Measurements from ENCODE around the gene E2F8.
A peak's percentile ranks its signal among the peaks of the same experiment; 100 is the strongest.

The E2F8 gene

DNA sequence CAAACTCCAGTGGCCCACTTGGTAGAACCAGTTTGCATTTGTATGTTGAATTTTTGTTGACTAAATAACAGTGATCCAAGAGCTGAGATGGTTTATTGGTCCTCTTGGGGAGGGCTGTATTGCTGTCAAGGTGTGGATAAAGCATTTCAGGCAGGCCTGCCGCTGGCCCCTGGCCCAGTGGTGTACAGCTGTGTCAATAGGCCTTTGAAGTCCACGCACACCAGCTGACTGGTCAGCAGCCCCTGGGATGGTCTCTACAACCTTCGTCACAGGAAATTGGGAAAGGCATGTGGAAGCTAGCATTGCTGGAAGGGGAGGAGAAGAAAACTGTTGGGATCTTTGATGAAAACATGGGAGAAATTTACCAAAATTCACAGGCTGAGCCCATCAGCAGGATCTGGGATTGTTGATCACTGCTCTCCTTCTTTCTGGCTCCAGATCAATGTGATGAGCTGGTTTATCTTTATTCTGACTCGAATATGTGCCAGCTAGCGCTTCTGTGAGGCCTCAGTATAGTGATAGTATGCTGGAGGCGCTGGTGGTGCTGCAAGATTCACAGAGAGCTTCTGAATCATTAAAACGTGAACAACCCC is 12.5 kb upstream of the E2F8 start:
- DNase-seq (ENCODE audit: extremely low spot score, insufficient read length, low read depth): no peak
- no peak for FAIRE-seq

GRCh38 chr11:19252394-19253152 is 11.8 kb upstream of the E2F8 start:
- DNase-seq (ENCODE audit: extremely low spot score, insufficient read length, low read depth) (no peak), FAIRE-seq (no peak)

DNA sequence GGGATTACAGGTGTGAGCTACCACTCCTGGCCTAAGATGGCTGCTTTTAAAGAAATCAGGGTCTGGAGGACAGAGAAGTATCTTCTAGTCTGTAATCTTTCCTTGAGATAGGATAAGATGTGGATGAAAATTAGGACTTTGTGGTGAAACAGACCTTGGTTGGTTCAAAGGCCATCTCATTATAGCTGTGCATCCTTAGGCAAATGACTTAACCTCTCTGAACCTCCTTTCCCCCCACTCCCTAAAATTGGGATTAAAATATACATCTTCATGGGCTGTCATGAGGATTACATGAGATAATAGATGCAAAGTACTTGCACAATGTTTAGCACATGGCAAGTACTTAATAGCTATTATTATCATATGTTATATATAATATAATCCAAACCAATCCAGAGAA is 10.8 kb upstream of the E2F8 start:
- FAIRE-seq (no peak), DNase-seq (ENCODE audit: extremely low spot score, insufficient read length, low read depth) (no peak)

DNA sequence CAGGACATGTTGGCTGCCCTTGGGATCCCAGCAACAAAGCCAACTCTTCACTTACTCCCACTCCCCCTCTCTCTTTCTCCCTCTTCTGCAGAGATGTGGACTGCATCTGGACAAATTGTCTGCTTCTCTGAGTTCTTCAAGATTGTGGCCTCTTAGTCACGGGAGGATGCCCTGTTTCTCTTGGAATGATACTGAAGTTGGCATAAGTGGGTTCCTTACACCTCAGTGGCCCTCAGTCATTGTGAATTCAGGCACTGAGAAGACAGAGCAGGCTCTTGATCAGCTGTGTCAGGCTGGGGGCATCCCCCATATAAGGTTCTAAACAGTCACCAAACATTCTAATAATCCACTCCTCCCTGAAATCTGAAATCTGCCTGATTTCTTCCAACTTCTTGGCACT is 6.1 kb upstream of the E2F8 start:
- no peak for FAIRE-seq
- DNase-seq (ENCODE audit: extremely low spot score, insufficient read length, low read depth): no peak

DNA sequence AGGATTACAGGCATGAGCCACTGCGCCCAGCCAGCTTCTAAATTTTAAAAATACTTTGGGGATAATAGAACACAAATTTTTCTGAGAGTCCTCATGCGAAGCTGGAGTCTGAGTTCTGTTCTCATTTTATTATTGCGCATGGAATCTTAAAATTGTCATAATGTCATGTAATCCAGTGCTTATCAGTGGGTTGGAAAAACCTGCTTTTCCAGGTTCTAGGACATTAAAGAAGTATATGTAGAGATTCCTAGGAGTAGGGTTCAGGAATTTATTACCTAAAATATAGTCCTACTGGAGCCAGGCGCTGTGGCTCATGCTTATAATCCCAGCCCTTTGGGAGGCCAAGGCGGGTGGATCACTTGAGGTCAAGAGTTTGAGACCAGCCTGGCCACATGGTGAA is 4.6 kb upstream of the E2F8 start:
- no peak for DNase-seq (ENCODE audit: extremely low spot score, insufficient read length, low read depth)
- no peak for FAIRE-seq

DNA sequence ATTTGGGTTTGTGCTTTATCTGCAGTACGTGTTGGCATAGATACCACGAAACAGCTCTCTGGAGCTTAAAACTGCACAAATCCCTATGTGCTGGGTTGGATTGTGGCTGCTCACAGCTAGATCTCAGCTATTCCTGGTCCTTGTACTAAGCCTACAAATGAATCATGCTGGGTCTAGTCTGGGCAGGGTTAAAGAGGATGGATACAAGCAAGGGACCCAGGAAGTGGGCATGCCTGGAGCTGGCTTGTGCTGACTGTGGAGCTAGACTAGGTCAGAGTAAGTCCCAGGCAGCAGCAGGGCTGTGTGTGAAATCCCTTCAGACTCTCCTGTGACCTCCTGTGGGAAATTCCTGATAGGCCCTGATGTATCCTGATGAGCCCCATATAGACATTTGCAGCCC is 3.9 kb upstream of the E2F8 start:
- no peak for FAIRE-seq
- no peak for DNase-seq (ENCODE audit: extremely low spot score, insufficient read length, low read depth)

GRCh38 chr11:19244084-19244483 is 3.3 kb upstream of the E2F8 start:
- no peak for FAIRE-seq
- DNase-seq (ENCODE audit: extremely low spot score, insufficient read length, low read depth): no peak

GRCh38 chr11:19243613-19244012 is 2.9 kb upstream of the E2F8 start:
- DNase-seq (ENCODE audit: extremely low spot score, insufficient read length, low read depth) (no peak), FAIRE-seq (no peak)

DNA sequence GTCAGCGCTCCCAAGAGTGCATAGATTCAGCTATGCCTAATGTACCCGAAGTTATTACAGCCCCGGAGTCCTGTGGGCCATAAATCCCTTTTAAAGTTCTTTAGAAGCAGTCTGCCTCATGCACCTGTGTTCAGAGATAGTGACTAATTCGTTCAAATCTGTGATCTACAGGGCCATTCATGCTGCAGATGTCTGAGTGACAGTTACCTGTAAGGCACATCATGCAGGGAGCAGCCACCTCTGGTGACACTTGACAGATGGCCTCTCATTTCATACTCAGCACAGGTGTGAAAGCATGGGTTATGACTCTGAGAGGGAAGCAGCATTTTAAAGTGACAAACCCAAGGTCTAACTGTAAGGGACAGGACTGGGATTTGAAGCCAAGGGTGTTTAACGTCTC is 2.4 kb upstream of the E2F8 start:
- FAIRE-seq (no peak), DNase-seq (ENCODE audit: extremely low spot score, insufficient read length, low read depth) (no peak)

GRCh38 chr11:19242179-19242932 is 1.6 kb upstream of the E2F8 start:
- DNase-seq (ENCODE audit: extremely low spot score, insufficient read length, low read depth): no peak
- no peak for FAIRE-seq

DNA sequence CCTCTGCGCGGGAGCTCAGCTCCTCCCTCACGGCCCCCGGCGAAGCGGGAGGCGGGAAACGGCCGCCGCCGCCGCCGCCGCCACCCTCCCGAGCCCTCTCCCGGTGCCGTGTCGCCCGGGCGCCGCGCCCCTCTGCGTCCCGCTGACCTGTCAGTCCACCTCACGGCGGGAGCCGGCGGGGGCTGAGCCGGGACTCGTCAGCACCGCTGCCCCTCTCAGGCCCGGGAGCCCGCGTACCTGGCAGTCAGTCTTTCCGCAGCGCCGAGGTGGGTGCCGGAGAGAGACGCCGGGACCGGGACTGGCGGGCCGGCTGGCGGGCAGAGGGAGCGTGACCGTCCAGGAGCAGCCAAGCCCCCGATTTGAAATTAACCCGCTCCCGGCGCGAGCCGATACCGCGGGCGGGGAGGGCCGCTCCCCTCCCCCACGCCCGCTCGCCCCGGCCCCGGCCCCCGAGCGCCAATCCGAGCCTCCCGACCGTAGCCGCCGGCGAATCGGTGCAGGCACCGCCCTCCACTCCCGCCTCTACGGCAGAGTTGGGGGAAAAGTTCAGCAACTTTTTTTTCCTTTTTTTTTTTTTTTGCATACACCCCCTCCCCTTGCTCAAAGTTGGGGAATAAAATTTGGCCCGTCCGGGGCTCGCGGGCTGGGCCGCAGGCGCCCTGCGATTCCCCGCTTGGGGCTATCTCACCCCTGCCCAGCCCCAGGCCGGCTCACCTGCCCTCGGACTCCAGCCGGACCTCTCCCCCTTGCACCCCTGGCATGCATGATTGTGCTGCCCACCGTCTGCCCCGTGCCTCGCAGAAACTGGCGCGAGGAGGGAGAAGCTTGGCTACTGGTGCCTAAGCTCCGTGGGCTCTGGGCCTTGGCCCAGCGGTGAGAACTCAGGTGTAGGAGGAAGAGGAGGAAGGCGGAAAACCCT is 774 bp upstream of the E2F8 start:
- FAIRE-seq (peak; percentile 39), DNase-seq (ENCODE audit: extremely low spot score, insufficient read length, low read depth) (peak; percentile 64)

- DNase-seq (ENCODE audit: extremely low spot score, insufficient read length, low read depth) (no peak), FAIRE-seq (no peak)
Observed at GRCh38 chr11:19239039-19239438, 1.7 kb downstream of the E2F8 start.

DNA sequence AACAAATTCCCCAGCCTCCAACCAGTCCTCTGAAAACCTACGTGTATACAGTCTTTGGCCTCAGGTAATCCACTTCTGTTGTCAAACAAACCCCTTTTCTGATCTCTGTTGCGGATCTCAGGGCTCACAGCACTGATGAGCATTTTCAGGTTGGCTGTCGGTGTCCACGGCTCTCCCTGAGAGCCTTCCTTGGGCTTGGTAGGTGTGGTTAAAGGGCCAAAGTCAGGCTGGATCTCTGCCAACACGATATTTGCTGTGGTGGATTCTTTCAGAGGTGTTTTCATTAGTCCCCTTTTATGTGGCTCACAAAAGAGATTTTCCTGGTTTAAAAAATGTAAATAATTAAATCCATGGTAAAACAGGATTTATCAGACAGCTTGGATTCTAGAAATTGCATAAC is 2.9 kb downstream of the E2F8 start:
- DNase-seq (ENCODE audit: extremely low spot score, insufficient read length, low read depth) (no peak), FAIRE-seq (no peak)

GRCh38 chr11:19237381-19237780 is 3.4 kb downstream of the E2F8 start:
- FAIRE-seq (no peak), DNase-seq (ENCODE audit: extremely low spot score, insufficient read length, low read depth) (no peak)

DNA sequence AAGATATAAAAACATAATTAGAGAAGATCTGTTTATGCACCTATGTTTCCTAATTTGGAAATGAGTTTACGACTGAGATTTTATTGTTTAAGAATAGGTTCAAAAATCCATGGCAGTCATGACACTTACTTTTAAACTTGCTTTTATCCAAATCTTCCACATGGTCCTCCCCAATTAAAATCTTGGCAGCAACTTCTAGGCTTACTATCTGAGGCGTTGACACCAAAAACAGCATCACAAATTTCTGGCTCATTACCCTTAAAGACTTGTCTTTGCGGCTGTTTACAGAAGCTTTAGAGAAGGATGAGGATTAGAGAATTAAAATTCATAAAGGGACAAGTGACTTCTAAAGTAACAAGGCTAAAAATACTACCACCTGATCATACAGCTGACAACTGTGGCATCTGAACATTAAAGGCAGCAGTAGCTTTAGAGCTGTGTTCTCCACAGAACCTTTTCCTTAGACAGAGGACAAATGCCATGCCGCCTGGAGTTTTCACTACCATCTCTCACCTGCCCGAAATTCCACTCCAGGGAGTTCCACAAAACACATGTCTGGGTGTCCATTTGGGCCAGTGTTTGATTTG is 6.4 kb downstream of the E2F8 start:
- DNase-seq (ENCODE audit: extremely low spot score, insufficient read length, low read depth) (no peak), FAIRE-seq (no peak)

GRCh38 chr11:19232910-19233503 is 7.7 kb downstream of the E2F8 start:
- FAIRE-seq (no peak), DNase-seq (ENCODE audit: extremely low spot score, insufficient read length, low read depth) (no peak)

DNA sequence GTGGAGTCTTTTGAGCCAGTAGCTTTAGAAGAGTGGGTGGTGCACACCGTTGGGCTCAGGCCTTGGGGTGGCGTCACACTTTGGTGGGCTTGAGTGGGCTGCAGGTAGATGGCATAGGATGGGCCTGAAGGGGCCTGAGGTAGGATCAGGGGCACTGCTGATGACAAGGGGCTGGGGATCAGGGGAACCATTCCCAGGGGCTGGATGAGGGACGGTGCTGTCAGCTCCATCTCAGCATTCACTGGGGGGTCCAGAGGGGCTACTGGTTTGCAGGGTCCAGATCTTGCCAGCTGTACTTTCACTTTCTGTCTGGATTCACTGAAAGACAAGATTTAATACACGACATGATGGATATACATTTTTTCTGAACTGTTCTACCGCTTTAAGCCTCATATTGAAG is 11.1 kb downstream of the E2F8 start:
- DNase-seq (ENCODE audit: extremely low spot score, insufficient read length, low read depth): no peak
- no peak for FAIRE-seq

GRCh38 chr11:19228968-19229367 is 11.8 kb downstream of the E2F8 start:
- FAIRE-seq (no peak), DNase-seq (ENCODE audit: extremely low spot score, insufficient read length, low read depth) (no peak)

DNA sequence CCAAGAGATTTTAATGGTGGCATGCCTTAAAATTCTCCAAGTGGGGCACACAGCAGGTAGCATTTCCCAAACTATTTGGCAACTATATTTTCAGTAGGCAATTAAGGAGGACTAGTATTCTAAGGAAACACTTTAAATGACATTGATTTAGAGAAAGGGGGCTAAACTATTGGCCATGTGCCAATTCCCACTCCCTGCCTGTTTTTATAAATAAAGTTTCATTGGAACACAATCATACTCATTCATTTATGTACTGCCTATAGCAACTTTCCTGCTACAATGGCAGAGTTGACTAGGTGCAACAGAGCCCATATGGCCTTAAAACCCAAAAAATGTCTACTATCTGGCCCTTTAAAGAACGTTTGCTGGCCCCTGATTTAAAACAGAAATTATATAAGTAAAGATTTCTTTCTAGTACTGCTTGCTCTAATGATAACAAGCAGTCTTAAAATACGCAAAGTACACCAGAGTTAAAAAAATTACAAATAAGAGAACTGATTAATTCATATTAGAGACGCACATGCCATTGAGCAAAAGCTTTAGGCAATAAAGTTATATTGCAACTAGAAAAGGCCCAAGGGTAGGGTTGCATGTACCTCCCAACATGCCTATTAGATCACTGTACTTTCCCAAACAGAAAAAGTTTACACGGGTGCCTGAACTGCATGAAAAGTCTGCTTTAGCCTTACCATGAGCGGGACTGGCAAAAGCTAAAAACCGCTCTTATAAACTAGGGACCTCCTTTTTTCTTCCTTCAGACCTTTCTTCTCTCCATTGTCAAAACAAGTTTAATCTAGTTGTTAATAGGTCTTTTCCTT is 14.2 kb downstream of the E2F8 start:
- no peak for FAIRE-seq

More for the DNA sequence above, 14.2 kb downstream of the E2F8 start:
- no peak for DNase-seq (ENCODE audit: extremely low spot score, insufficient read length, low read depth)

Measured in GM18507 (cell line).